HCT116 (cell line): ENCODE data around the gene BHMT. TPM values are rescaled to one million over a fixed set of nuclear protein-coding genes. Genes with fewer than 3 reads are reported as not detected.

ENCODE experiments used
- ATAC-seq: fragments of 200-7000 bp; cut with Tn5 transposase; 2 replicates; pipeline ENCODE4 v1.9.1; 2020; ENCODE audit warnings: mild to moderate bottlenecking, moderate library complexity
- BruUV-seq: library from RNA; stranded (reverse); fragments of 400-500 nt; replicated peaks from 2 replicates; lab custom pipeline; 2021; lab: Mats Ljungman, UMichigan
- CTCF ChIA-PET: fragments of 300-600 bp; sonication (Branson Sonifier 250); formaldehyde crosslinking; loops from one replicate; lab custom pipeline; 2021; ENCODE audit warnings: antibody characterized with exemption; lab: Charles Lee
- POLR2A ChIA-PET: fragments of 300-600, 350-600 bp; sonication (Branson Sonifier 250); formaldehyde crosslinking; loops from one replicate; lab custom pipeline; 2021; ENCODE audit warnings: antibody characterized with exemption; lab: Charles Lee
- RAD21 ChIA-PET, 2 experiments: fragments of 300-600 bp; sonication (Branson Sonifier 250); formaldehyde crosslinking; loops; one replicate each; lab custom pipeline; 2023; ENCODE audit warnings: low total read pairs in 2 of 2; ENCODE audit not compliant: uncharacterized antibody in 2 of 2, unreplicated experiment in 2 of 2, low non-redundant PET in 1 of 2; lab: Charles Lee
- DNase-seq: peaks from one replicate; pipeline ENCODE4 v3.0.0-alpha.2; 2010; ENCODE audit warnings: low read depth, low spot score
- H2AFZ ChIP-seq: fragments of 200-600 bp; shearing (Covaris generic), sonication (generic); 2 replicates; pipeline ENCODE4 v1.6.1; 2017; ENCODE audit warnings: low read depth, mixed run types, mixed read lengths, antibody characterized with exemption, low read length; ENCODE audit not compliant: poor library complexity, severe bottlenecking
- H3K27ac ChIP-seq: 2 replicates; pipeline ENCODE4 v1.5.1; 2012; ENCODE audit warnings: low read depth, low read length
- H3K27me3 ChIP-seq: fragments of 200-600 bp; sonication (generic); 2 replicates; pipeline ENCODE4 v1.6.1; 2016; ENCODE audit warnings: mixed run types, low read length, mixed read lengths; ENCODE audit not compliant: insufficient read depth
- H3K36me3 ChIP-seq, 2 experiments: fragments of 200-500 bp in 1 of 2; fragments of 200-600 bp in 1 of 2; sonication (Bioruptor generic) in 1 of 2; sonication (generic) in 1 of 2; 2 replicates each; pipeline versions ENCODE4 v1.5.1 to v1.6.1; 2014 to 2016; ENCODE audit warnings: low read length in 2 of 2, inconsistent platforms in 1 of 2, mixed read lengths in 1 of 2, mixed run types in 1 of 2; ENCODE audit not compliant: insufficient read depth in 2 of 2, control insufficient read depth in 1 of 2
- H3K4me1 ChIP-seq, 2 experiments: fragments of 200-600 bp in 1 of 2; sonication (generic) in 1 of 2; 2 replicates each; pipeline versions ENCODE4 v1.5.1 to v1.6.1; 2012 to 2017; ENCODE audit warnings: low read length in 2 of 2, inconsistent platforms in 1 of 2, mild to moderate bottlenecking in 1 of 2, mixed read lengths in 1 of 2, mixed run types in 1 of 2, moderate library complexity in 1 of 2; ENCODE audit not compliant: insufficient read depth in 2 of 2, control insufficient read depth in 1 of 2
- H3K4me2 ChIP-seq: fragments of 200-600 bp; sonication (generic); 2 replicates; pipeline ENCODE4 v1.6.1; 2017; ENCODE audit warnings: mixed run types, low read length, mixed read lengths
- H3K4me3 ChIP-seq, 2 experiments: fragments of 200-600 bp in 1 of 2; sonication (generic) in 1 of 2; replicated peaks in 1 of 2; 2 replicates each; pipeline ENCODE4 v1.5.1; 2011 to 2016; ENCODE audit warnings: low read length in 2 of 2, control low read depth in 1 of 2, low read depth in 1 of 2, mild to moderate bottlenecking in 1 of 2, mixed read lengths in 1 of 2, mixed run types in 1 of 2
- H3K79me2 ChIP-seq: fragments of 200-600 bp; sonication (generic); 2 replicates; pipeline ENCODE4 v1.6.1; 2017; ENCODE audit warnings: mild to moderate bottlenecking, mixed run types, low read length, moderate library complexity, mixed read lengths; ENCODE audit not compliant: insufficient read depth
- H3K9ac ChIP-seq: fragments of 200-600 bp; sonication (generic); 2 replicates; pipeline ENCODE4 v1.6.1; 2016; ENCODE audit warnings: low read length, mixed read lengths
- H3K9me2 ChIP-seq: fragments of 200-600 bp; sonication (generic), shearing (Covaris generic); 2 replicates; pipeline ENCODE4 v1.6.1; 2017; ENCODE audit warnings: mixed run types, mild to moderate bottlenecking, moderate library complexity; ENCODE audit not compliant: insufficient read depth
- H3K9me3 ChIP-seq, 2 experiments: fragments of 200-500 bp in 1 of 2; fragments of 200-600 bp in 1 of 2; sonication (Bioruptor generic) in 1 of 2; sonication (generic) in 1 of 2; 2 replicates each; pipeline ENCODE4 v1.6.1; 2014 to 2017; ENCODE audit warnings: low read length in 2 of 2, mixed read lengths in 2 of 2, inconsistent platforms in 1 of 2, low read depth in 1 of 2, mild to moderate bottlenecking in 1 of 2, mixed run types in 1 of 2, moderate library complexity in 1 of 2; ENCODE audit not compliant: control insufficient read depth in 1 of 2, insufficient read depth in 1 of 2
- H4K20me1 ChIP-seq: fragments of 200-600 bp; sonication (generic), shearing (Covaris generic); 2 replicates; pipeline ENCODE4 v1.6.1; 2017; ENCODE audit warnings: mixed run types, mild to moderate bottlenecking, moderate library complexity; ENCODE audit not compliant: insufficient read depth
- ATF3 ChIP-seq: IDR thresholded peaks from 2 replicates; pipeline ENCODE4 v1.6.1; 2012
- CBX3 ChIP-seq: IDR thresholded peaks from 2 replicates; pipeline ENCODE4 v1.6.1; 2012; ENCODE audit warnings: low read depth
- CEBPB ChIP-seq: IDR thresholded peaks from 2 replicates; pipeline ENCODE4 v1.6.1; 2012; ENCODE audit warnings: low read depth
- CTCF ChIP-seq, 3 experiments: fragments of 200-600 bp in 1 of 3; sonication (generic) in 1 of 3; IDR thresholded peaks in 2 of 3; conservative IDR thresholded peaks in 1 of 3; 2 replicates each; pipeline ENCODE4 v1.5.1; 2012 to 2017; ENCODE audit warnings: low read depth in 2 of 3, low read length in 2 of 3, antibody characterized with exemption in 1 of 3, borderline replicate concordance in 1 of 3, control low read depth in 1 of 3, mild to moderate bottlenecking in 1 of 3, mixed read lengths in 1 of 3, mixed run types in 1 of 3, moderate library complexity in 1 of 3; ENCODE audit not compliant: insufficient read depth in 1 of 3
- EGR1 ChIP-seq: IDR thresholded peaks from 2 replicates; pipeline ENCODE4 v1.6.1; 2012; ENCODE audit warnings: low read depth
- ELF1 ChIP-seq: IDR thresholded peaks from 2 replicates; pipeline ENCODE4 v1.6.1; 2012; ENCODE audit warnings: low read depth, borderline replicate concordance
- EZH2 ChIP-seq: fragments of 200-600 bp; sonication (generic); IDR thresholded peaks from 2 replicates; pipeline ENCODE4 v1.6.1; 2017; ENCODE audit warnings: antibody characterized with exemption, mixed run types
- EZH2phosphoT487 ChIP-seq: fragments of 200-600 bp; IDR thresholded peaks from 2 replicates; pipeline ENCODE4 v1.6.1; 2018; ENCODE audit warnings: antibody characterized with exemption, borderline replicate concordance
- FOSL1 ChIP-seq: IDR thresholded peaks from 2 replicates; pipeline ENCODE4 v1.6.1; 2012; ENCODE audit warnings: low read depth
- JUND ChIP-seq: IDR thresholded peaks from 2 replicates; pipeline ENCODE4 v1.6.1; 2012
- POLR2A ChIP-seq: IDR thresholded peaks from 2 replicates; pipeline ENCODE4 v1.7.0; 2011; ENCODE audit warnings: borderline replicate concordance; ENCODE audit not compliant: insufficient read depth, insufficient read length; ENCODE audit errors: extremely low read depth
- POLR2AphosphoS5 ChIP-seq: IDR thresholded peaks from 2 replicates; pipeline ENCODE4 v1.6.1; 2011; ENCODE audit warnings: mild to moderate bottlenecking, low read depth, low read length, moderate library complexity
- RAD21 ChIP-seq: IDR thresholded peaks from 2 replicates; pipeline ENCODE4 v1.6.1; 2012; ENCODE audit warnings: low read depth, mild to moderate bottlenecking
- REST ChIP-seq: IDR thresholded peaks from 2 replicates; pipeline ENCODE4 v1.6.1; 2012; ENCODE audit warnings: low read depth
- SIN3A ChIP-seq: IDR thresholded peaks from 2 replicates; pipeline ENCODE4 v1.6.1; 2012; ENCODE audit warnings: low read depth
- SP1 ChIP-seq: IDR thresholded peaks from 2 replicates; pipeline ENCODE4 v1.6.1; 2012; ENCODE audit warnings: low read depth
- YY1 ChIP-seq: IDR thresholded peaks from 2 replicates; pipeline ENCODE4 v1.6.1; 2011; ENCODE audit warnings: low read length, low read depth, moderate library complexity, mild to moderate bottlenecking; ENCODE audit not compliant: insufficient replicate concordance; ENCODE audit errors: extremely low read depth
- ZBTB33 ChIP-seq: IDR thresholded peaks from 2 replicates; pipeline ENCODE4 v1.6.1; 2011; ENCODE audit warnings: mild to moderate bottlenecking, low read length, moderate library complexity; ENCODE audit not compliant: insufficient replicate concordance; ENCODE audit errors: extremely low read depth
- ZFX ChIP-seq: fragments of 450-650 bp; IDR thresholded peaks from 2 replicates; pipeline ENCODE4 v1.6.1; 2017
- intact Hi-C: fragments of 100-400 bp; cut with micrococcal nuclease; formaldehyde crosslinking; loops from 2 replicates; pipeline ENCODE4 v1.10.0; 2022
- total RNA-seq: library from RNA; stranded (reverse); gene quantifications from one replicate; pipeline ENCODE4 v1.2.1, GENCODE V29; 2021; ENCODE audit not compliant: unreplicated experiment

BHMT gene
- total RNA-seq, 1 experiment from 2014 or later: 0.44 TPM

- no peak overlapping the region for H3K4me3 ChIP-seq
- intact Hi-C loops: no loop called here
- TF ChIP-seq EGR1: no peak
- no peak for TF ChIP-seq POLR2AphosphoS5
- no peak for TF ChIP-seq CEBPB
- TF ChIP-seq ATF3: no peak
- TF ChIP-seq CBX3: no peak
- TF ChIP-seq REST: no peak
- TF ChIP-seq POLR2A: no peak
- TF ChIP-seq ZFX: no peak
- TF ChIP-seq JUND: no peak
- no peak for TF ChIP-seq RAD21
- TF ChIP-seq FOSL1: no peak
- no peak for TF ChIP-seq EZH2phosphoT487
- TF ChIP-seq ZBTB33: no peak
- no peak for TF ChIP-seq SIN3A
- no peak for TF ChIP-seq EZH2
- no peak for TF ChIP-seq ELF1
- no peak for TF ChIP-seq CTCF (IDR thresholded peaks at IDR 0.05 in 2 of 3, conservative IDR thresholded peaks at IDR 0.05 in 1 of 3; ENCODE audit: borderline replicate concordance in 1 of 3, insufficient read depth in 1 of 3, low read depth in 2 of 3, low read length in 2 of 3)
- no peak for TF ChIP-seq SP1
- TF ChIP-seq YY1: no peak
- TF ChIP-seq, all 23 proteins: peak for 0
- no peaks in the 10 kb centered on the region for H3K9me2 ChIP-seq
- peaks cover 0 to 3% of the 10 kb centered on the region in 2 experiments; a peak in 1 of 4 replicates for H3K9me3 ChIP-seq
- DNase-seq (no peak), ATAC-seq (no peak)
- no peaks in the 10 kb centered on the region for H3K36me3 ChIP-seq
- no peaks in the 10 kb centered on the region for H3K79me2 ChIP-seq
- peaks cover 0 to 8% of the 10 kb centered on the region in 2 experiments; a peak in 2 of 4 replicates for H3K4me1 ChIP-seq
- H4K20me1 ChIP-seq: no peaks in the 10 kb centered on the region
- RAD21 ChIA-PET: no interaction called here
- CTCF ChIA-PET: no interaction called here
- no peak overlapping the region for H3K9ac ChIP-seq
- no peak overlapping the region for H3K27ac ChIP-seq
- H3K4me2 ChIP-seq: no peak overlapping the region
- no TSS peak for BruUV-seq
- no peaks in the 10 kb centered on the region for H3K27me3 ChIP-seq
- H2AFZ ChIP-seq: no peak overlapping the region
- POLR2A ChIA-PET: no interaction called here
These were observed 34.8 kb upstream of the BHMT start for GRCh38 chr5:79076819-79077218.
